ENCODE data around the gene EPHB1.
A peak's percentile ranks its signal among the peaks of the same experiment; 100 is the strongest.
"Not testable (repeated sequence)": the region's sequence is repeated elsewhere in the genome, so short reads cannot be mapped to it uniquely, and the experiment has no call there.

Gene EPHB1

DNA sequence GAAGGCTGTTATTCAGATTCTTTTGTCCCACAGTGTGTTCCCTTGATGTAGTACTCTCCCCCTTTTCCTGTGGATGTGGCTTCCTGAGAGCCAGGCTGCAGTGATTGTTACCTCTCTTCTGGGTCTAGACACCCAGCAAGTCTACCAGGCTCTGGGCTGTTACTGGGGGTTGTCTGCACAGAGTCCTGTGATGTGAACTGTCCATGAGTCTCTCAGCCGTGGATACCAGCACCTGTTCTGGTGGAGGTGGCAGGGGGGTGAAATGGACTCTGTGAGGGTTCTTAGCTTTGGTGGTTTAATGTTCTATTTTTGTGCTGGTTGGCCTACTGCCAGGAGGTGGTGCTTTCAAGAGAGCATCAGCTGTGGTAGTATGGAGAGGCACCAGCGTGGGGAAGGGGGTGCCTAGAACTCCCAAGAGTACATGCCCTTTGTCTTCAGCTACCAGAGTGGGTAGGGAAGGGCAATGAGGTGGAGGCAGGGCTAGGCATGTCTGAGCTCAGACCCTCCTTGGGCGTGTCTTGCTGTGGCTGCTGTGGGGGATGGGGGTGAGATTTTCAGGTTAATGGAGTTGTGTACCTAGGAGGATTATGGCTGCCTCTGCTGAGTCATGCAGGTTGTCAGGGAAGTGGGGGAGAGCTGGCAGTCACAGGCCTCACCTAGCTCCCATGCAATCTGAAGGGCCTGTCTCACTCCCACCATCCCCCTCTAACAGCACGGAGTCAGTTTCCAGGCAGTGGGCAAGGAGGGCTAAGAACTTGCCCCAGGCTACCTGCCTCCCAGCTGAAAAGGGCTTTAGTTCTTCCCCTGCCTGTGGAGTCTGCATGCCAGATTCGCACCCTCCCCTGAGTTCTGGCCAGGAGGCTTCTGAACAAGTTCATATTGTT, 272.0 kb downstream of the EPHB1 start:
- not testable (repeated sequence) for DNase-seq

DNA sequence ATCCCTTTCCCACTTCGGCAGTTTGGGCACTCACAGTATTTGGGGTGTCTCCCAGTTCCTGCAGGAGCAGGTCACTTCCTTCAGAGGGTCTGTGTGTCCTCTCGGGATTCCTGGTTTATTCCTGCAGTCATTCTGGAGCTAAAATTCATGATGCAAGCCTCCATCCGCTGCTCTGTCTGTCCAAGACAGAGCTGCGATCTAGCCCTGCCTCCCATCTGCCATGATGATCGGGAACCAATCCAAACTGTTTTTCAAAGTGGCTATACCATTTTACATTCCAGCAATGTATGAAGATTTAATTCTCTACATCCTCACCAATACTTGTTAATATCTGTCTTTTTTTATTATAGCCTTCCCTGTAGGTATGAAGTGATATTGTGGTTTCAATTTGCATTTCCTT, 273.0 kb downstream of the EPHB1 start:
- no peak for DNase-seq

DNA sequence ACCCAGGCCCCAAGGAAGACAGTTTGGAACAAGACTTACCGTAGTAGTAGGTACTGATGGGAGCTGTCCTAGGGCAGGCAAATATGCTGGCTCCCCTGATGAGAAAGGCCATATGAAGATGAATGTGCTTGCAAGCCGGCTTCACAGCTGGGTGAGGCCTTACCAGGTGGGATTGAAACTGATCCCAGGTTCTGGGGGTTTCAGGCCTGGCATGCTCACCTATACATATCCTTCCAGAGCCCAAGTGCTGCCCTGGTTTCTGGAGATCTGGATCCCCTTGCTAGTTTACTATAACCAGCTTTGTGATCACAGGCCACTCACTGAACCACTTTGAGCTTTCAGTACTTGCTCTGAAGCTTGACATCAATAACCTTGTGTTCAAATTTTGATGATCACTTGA, 274.3 kb downstream of the EPHB1 start:
- no peak for DNase-seq

DNA sequence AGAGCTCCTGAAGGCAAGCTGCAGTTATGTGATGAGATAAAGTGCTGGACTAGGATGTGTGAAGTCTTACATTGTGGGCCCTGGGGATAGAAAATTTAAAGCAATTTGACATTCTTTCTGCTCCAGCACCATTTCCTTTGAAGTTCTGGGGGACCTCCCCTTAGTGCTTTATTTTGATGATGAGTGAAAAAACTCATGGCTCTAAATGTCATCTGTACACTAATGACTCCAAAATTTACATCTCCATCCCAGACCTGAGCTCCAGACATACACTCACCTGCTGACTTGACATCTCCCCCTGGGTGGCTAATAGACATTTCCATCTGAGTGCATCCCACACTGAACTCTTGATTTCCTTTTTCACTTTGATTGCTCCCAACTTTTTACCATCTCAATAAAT, 276.4 kb downstream of the EPHB1 start:
- no peak for DNase-seq

DNA sequence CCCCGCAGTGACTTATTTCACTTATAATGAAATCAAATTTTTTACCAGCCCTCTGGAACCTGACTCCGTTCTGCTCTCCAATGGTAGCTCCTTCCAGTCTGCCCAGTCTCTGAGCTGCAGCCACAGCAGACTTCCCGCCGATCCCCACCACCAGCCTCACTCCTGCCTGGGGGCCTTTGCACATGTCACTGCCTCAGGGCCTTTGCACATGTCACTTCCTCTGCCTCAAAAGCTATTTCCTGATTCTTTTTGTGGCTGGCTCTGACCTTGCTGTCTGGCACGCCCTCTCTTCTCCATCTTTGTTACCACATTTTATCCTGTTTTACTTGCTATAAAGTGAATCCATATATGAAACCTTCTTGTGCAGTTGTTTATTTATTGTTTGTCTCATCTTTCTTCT, 277.4 kb downstream of the EPHB1 start:
- no peak for DNase-seq

DNA sequence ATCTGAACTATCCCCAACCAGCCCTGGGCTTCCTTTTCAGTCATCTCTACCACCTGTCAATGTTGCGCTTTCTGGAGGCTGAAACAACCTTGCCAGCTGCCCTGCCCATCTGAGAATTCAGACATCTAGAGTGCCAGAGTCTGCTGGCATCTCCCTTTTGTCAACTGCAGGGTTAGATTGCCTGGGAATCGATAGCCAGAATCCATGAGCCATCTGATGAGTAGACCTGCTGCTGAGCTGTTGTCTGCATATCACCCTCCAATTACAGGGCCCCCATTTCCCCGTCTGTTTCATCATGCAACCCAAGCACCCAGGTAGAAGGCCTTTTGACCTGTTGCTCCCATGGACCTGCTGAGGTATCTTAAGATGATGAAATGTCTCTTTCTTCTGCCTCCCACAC, 280.1 kb downstream of the EPHB1 start:
- DNase-seq = no peak

DNA sequence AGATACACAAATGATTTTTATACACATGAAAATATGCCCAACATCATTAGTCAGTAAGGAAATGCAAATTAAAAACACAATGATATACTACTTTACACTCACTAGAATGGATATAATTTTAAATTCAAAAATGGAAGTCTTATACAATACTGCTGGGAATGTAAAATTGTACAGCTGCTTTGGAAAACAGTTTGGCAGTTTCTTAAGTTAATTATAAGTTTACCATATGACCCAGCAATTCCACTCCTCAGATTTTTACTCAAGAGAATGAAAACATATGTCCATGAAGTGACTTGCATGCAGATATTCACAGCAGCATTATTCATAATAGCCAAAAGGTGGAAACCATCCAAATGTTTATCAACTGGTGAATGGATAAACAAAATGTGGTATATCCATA, 281.3 kb downstream of the EPHB1 start:
- no peak for DNase-seq

DNA sequence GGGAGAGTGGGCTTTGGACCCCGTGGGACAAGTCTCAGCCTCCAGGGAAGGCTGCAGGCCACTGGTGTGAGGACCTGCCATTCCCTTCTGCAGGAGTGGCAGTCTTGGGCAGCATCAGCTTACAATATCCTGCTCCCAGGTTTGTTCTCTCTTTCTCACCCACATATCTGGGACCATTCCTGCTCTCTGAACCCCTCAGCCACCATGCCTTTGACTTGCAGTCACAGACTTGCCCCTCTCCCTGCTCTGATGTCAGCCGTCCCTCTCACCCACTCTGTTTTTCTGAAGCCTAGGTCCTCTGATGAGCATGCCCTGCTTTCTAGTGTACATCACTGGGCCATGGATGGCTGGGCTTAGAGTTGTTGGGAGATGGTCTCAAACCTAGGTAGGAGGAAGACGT, 282.1 kb downstream of the EPHB1 start:
- peak in 1 of 6 experiments; percentile 2 for DNase-seq

DNA sequence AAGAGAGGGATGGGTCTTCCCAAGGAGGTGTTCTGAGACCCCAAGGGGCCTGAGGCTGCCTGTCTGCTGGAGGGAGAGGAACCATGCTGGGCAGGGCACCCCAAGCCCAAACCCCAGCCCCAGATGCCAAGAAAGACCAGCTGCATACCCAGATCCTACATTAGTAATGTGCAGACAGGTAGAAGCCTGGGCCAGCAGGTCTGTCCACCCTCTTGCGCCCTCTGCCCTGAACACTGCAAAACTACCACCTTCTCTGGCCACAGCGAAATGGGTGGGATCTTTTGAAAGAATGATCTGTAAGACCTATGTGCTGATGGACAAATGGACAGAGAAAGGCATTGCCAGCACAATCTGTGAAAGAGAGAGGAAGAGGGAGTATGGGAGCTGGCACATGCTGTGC, 283.2 kb downstream of the EPHB1 start:
- no peak for DNase-seq

DNA sequence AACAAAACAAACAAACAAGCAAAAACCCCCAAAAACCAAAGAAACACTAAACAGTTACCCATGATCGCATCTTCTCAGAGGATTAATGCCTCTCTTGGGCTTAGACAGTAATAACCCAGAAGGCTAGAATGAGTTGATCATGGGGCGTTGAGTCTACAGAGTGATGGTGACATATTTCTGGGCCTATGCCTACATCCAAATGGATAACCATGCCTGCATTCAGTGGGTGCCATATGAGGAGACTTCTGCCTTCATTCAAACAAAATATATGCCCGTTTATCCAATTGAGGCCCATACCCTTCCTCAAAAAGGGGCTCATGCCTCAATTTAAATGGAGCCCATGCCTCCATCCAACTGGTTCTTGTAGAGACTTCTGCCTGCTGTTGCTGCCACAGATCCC, 284.0 kb downstream of the EPHB1 start:
- DNase-seq = no peak

DNA sequence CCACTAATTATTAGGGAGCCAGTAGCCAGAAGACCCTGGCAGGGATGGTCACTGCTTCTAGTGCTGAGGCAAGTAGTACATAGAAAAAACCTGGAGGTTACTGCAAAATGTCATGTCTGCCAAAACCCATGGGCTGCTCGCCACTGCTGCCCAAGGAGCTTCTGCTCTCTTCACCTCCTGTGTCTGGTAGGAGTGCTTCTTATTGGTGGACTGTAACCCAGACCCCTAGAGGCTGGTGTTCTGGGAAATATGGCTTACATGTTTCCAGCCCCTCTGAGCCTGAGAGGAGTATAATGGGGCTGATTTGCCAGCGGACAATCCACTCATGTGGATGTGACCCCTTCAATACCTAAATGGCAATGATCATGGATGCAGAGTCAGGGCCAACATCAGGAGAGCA, 286.4 kb downstream of the EPHB1 start:
- no peak for DNase-seq

DNA sequence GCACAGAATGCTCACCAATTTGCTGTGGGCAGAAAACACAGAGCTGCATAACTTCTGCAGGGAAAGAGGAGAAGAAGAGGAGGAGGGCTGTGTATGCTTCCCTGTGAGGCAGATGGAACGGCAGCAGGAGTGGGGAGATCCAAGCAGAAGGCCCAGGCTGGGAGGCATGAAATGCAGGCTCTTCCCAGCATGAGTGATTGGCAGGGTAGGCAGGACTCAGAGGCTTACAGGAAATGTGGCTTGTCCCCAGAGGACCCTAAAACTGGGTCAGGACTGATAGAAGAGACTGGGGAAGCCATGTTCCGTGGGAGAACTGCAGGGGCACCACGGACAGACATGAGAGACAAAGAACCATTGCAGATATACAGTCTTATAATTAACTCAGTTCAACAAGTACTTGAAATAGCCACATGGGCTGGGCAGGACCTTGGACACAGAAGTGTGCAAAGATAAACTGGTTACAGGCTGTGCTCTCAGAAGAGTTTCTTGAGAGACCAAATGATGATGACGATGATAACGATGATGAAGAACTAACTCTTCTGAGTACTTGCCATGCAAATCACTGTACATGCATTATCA, 286.9 kb downstream of the EPHB1 start:
- no peak for DNase-seq

DNA sequence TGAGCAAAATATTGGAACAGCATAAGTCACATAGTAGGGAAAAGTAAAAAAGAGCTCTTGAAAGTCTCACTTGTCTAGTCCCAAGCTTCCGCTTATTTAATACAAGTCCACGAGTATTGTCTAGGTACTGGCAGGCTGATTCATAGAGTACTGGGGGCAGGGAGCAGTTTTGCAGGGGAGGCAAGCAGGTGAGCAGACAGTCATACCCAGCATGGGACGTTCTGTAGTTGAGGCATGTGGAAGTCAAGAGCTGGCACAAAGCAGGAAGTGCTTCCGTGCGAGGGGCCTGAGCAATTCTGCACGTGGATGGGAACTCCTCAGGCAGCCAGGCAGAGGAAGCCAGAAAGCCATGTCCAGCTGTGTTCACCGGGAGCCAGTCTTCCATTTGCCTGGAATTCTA, 287.6 kb downstream of the EPHB1 start:
- no peak for DNase-seq

DNA sequence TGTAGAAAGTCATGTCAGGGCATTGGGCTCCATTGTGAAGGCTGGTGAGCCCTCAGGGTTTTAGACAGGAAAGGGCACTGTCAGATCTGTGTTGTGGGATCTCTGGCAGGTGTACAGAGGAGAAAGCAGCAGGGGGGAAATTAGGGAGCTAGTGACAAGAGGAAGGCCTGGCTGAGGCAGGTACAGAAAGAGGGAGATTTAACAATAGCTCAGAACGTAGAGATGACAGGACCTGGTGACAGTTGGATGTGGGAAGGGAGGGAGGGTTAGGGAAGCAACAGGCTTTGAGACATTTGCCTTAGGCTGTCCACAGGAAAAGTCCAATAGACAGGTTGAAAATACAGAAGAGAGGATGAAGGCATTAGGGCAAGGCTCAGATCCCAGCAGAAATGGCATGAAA, 288.1 kb downstream of the EPHB1 start:
- no peak for DNase-seq

DNA sequence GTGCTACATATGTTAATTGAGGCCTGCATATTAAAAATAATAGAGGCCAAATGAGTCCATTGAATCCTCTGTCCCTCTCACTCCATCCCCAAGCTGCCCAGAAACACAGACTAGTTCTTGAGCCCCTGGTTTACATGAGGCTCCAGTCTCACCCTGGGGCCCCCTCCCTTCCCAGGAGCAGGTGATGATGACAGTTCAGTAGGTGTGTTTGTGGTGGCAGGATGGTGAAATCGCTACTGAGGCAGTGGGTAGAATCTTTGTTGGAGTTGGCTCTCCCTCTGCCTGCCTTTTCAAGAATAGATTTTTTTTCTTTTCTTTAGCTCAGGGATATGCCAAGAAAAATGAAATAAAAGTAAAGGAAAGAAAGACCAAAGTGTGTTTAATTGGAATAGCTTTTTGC, 288.7 kb downstream of the EPHB1 start:
- DNase-seq = no peak

DNA sequence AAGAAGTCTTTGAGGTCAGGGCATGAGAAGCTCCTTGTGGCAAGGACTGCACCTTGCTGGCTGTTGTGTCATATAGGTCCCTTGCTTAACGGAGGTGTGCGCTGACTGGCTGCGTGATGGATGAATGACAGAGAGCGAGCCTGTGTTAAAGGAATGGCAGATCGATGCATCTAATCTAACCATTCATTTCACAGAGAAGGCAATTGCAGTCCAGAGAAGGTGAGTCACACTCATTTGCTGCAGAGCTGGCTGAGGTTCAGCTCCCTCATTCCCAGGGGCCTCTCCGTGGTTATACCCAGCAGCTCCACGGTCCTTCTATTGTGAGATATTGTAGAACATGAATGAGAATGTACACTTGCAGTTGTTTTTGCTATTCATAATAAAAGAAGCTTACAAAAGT, 289.3 kb downstream of the EPHB1 start:
- no peak for DNase-seq

DNA sequence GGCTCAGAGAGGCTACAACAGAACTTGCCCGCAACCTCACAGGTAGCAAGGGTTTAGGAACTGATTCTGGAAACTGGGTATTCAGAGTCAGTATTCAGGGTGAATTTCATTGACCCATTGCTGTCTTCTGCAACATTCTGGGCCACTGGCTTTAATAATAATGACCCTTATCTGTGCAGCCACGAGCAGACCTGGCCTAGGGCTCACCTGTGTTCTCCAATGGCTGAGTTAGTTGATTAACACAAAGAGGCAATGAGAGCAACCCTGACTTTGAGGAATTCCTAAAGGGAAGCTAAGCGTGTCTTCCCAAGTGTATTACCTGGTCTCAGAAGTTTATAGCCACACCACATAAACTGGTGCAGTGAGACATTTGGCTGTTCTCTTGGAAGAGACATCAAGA, 289.9 kb downstream of the EPHB1 start:
- DNase-seq = no peak

DNA sequence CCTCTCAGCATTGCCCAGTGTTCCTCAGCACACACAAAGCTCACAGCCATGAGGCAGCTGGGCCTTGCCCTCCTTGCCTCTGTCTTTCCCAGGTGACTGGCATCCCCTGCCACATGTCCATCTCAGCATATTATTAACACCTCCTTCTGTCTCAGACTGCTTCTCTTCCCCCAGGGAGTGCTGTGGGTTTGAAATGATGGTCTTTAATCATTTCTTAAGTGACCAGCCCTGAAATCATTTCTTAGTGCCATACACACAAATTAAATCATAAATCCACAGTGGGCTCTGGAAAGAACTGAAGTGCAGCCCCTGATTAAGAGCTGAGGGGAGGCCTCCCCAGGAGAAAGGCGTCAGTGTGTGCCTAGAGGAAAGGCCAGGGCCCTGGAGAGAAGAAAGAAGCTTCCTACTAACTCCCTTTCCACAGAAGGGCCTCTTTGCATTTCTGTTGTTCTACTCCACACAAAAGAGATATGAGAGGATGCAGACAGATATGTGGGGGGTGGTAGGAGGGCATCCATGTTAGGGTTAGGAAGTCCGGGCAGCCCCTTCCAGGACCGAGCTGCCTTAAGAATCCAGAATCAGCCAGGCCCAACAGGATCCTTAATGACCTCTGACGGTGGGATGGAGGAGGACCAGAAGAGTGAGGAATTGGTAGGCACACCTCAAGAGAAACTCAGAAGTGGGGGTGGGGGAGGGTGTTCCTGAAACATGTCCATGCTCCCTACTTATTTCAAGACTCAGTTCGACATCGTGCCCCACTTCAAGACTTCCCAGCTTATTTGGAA, 290.8 kb downstream of the EPHB1 start:
- no peak for DNase-seq

DNA sequence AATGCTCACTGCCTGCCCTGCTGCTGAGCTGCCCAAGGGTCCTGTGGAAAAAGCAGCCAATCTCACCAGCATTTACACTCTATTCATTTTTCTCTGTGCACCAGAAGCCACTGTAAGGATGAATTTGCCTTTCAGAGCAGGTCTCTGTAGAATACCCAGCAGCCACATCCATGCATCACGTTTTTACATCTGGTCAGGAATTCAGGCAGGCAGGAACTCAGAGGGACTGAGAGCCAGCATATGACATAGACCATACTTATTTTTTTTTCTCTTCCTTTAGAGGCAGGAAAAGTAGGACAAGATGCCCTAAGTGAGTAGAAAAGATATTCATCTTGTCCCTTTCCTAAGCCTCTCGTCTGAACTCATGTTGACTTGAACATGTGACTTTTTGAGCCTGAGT, 292.7 kb downstream of the EPHB1 start:
- DNase-seq = no peak

DNA sequence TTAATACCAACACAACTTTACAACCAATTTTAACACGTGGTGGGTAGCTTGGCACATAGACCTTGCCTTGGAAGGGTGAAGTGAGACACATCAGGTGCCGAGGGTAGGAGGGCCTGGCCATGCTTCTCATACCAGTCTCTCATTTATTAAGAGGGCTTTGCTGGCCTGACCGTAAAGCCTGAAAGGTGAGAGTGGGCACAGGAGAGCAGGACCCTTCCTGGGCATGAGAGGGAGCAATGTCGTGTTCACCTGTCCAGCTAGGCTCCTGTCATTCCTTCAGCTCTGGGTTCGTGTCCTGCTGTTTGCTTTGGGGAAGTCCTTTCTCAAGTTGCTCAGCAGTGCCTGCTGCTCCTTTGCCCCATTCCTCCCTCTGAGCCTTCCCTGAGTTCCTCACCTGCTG, 294.4 kb downstream of the EPHB1 start:
- no peak for DNase-seq

DNA sequence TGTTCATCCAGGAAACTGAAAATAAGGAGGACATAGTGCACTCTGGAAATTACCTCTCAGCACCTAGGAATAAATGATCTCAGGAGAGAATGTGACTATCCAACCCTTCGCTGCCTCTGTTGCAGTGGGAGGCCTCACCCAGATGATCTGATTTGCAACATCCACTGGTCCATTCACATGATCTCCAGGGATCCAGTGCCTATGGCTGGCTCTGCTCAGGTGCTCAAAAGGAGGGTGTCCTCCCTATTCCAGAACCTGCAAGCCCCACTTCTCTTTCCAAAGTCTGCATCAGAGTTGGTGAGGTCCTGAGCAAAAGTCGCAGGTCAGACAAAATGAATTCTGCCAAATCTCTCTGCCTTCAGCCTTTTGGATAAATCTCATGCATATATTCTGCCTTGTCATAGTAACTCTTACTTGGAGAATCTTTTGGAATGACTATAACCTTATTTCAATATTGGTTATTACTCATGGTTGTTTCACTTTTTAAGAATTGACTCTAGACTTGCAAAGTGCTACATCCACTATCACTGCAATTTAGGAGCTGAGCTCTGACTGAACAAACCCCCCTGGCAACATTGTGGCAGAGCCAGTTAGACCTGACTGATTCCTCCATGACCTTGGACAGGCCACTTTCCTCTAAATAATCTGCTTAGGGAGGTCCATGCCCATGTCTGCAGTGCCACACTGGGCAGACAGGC, 295.1 kb downstream of the EPHB1 start:
- no peak for DNase-seq

DNA sequence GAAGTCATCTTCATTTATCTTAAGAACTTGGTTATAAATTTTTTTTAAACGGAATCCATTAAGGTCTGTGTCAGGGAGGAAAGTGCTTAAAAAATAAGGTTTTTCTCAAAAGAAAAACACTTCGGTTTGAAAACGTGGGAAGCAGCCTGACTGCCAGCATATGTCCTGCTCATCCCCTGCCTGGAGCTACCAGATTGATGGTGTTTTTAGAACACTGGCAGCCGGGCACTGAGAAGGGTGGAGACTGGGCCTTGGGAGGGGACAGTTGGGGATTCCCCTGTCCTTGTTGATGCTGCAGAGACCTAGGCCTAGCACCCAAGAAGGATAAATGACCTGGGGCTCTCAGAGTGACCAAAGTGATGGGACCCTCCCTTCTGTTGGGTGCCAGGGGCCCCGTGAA, 296.9 kb downstream of the EPHB1 start:
- DNase-seq = no peak

DNA sequence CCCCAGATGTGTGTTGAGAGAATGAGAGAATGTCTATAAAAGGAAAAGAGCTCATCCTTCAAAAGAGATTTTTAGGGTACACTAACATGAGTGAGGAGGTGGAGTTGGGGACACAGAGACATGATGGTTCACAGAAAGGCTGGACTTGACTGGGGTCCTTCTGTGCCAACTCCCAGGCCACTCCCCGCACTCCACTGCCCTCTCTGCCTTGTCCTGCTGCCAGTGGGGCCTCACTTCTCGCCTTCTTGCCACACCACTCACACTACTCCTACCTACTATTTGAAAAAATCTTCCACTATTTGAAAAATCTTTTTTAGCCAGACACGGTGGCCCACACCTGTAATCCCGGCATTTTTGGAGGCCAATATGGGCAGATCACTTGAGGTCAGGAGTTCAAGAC, 298.1 kb downstream of the EPHB1 start:
- DNase-seq = no peak
